Right renal pelvis (tissue), 4 donors: ENCODE measurements around the gene ZNF304. TPM values are rescaled to one million over a fixed set of nuclear protein-coding genes. Genes with fewer than 3 reads are reported as not detected.
"Not testable (repeated sequence)": the region's sequence is repeated elsewhere in the genome, so short reads cannot be mapped to it uniquely, and the experiment has no call there.

ENCODE experiments used
- DNase-seq, 4 donors: peaks; one replicate each; pipeline ENCODE4 v3.0.0-alpha.2; 2013; ENCODE audit warnings: low read depth in 4 of 4, low spot score in 3 of 4, missing footprints in 1 of 4
- polyA plus RNA-seq, 4 donors: library from polyadenylated mRNA; unstranded; fragments of 120-200 nt; gene quantifications; one replicate each; pipeline ENCODE4 v1.2.1, GENCODE V29; 2013; ENCODE audit not compliant: insufficient read length in 4 of 4

ZNF304 gene
- polyA plus RNA-seq, 4 donors, result 14.7 to 19.4 (median 18.2) TPM

GRCh38 chr19:57359300-57359699 lies 8.2 kb downstream of the ZNF304 start:
- DNase-seq, result no peak

GRCh38 chr19:57362419-57362818 lies 11.3 kb downstream of the ZNF304 start:
- DNase-seq, result no peak

- DNase-seq, result peak; percentile 99 to 100 (median 99)
Measured at GRCh38 chr19:57362997-57363687, 12.1 kb downstream of the ZNF304 start, which contains the start of the genes TRAPPC2B and ZNF547. TRAPPC2B (plus strand) TSS chr19:57363551; CDS start chr19:57364834, 1,283 bp downstream. ZNF547 (plus strand) TSS chr19:57363551; CDS start chr19:57368556, 5,005 bp downstream.

- peak in 1 of 4 donors; percentile 12 for DNase-seq
Measured at GRCh38 chr19:57363688-57364181, 12.7 kb downstream of the ZNF304 start.

- DNase-seq, result no peak
Measured at GRCh38 chr19:57366776-57367175, 15.7 kb downstream of the ZNF304 start.

- no peak for DNase-seq
Measured at GRCh38 chr19:57374179-57374578, 23.1 kb downstream of the ZNF304 start.

- DNase-seq, result not testable (repeated sequence)
Measured at GRCh38 chr19:57374647-57375046, 23.6 kb downstream of the ZNF304 start.

- DNase-seq, result no peak
Measured at GRCh38 chr19:57376151-57376550, 25.1 kb downstream of the ZNF304 start.

- no peak for DNase-seq
Measured at GRCh38 chr19:57377498-57378146, 26.6 kb downstream of the ZNF304 start.

- DNase-seq, result no peak
Measured at GRCh38 chr19:57380923-57381322, 29.9 kb downstream of the ZNF304 start.

GRCh38 chr19:57382806-57383488 lies 31.9 kb downstream of the ZNF304 start:
- DNase-seq, result no peak

GRCh38 chr19:57389194-57389729 lies 38.2 kb downstream of the ZNF304 start:
- DNase-seq, result no peak

- DNase-seq, result peak; percentile 94 to 96 (median 96)
Measured at GRCh38 chr19:57389730-57390598, 38.9 kb downstream of the ZNF304 start, which contains the start of gene ZNF548. ZNF548 (plus strand) TSS chr19:57389854; CDS start chr19:57390100, 246 bp downstream.

GRCh38 chr19:57395710-57396109 lies 44.6 kb downstream of the ZNF304 start:
- no peak for DNase-seq

GRCh38 chr19:57398868-57399267 lies 47.8 kb downstream of the ZNF304 start:
- DNase-seq, result no peak

GRCh38 chr19:57403737-57404563 lies 52.9 kb downstream of the ZNF304 start:
- DNase-seq, result no peak

GRCh38 chr19:57406516-57407123 lies 55.5 kb downstream of the ZNF304 start:
- DNase-seq, result peak in 1 of 4 donors; percentile 31
